Lower leg skin (tissue), 4 donors: ENCODE data around the gene PGLYRP4. TPM values are rescaled to one million over a fixed set of nuclear protein-coding genes. Genes with fewer than 3 reads are reported as not detected.

Experiments used
- DNase-seq, 2 donors: peaks; one replicate each; pipeline ENCODE4 v3.0.0-alpha.2; 2019; ENCODE audit warnings: low spot score in 2 of 2
- H3K4me3 ChIP-seq: fragments of 200-600 bp; sonication (generic); 2 replicates; pipeline ENCODE4 v1.5.1; 2017; ENCODE audit warnings: mild to moderate bottlenecking, low read depth; ENCODE audit not compliant: poor library complexity, severe bottlenecking
- POLR2A ChIP-seq, 2 donors: fragments of 450-650 bp; IDR thresholded peaks; one replicate each; pipeline ENCODE4 v1.6.1; 2016 to 2017; ENCODE audit warnings: antibody characterized with exemption in 2 of 2, mild to moderate bottlenecking in 1 of 2, moderate library complexity in 1 of 2
- WGBS, 2 donors: methylation state at CpG; one replicate each; pipeline ENCODE4 v1.1.5; 2018; 5-methylcytosine and 5-hydroxymethylcytosine counted together
- intact Hi-C: fragments of 100-400 bp; cut with DNase I; formaldehyde crosslinking; loops from one replicate; pipeline ENCODE4 v1.15.0; 2023; ENCODE audit warnings: low total_unique reads
- total RNA-seq, 4 donors: library from RNA; depleted of rRNA; stranded (reverse); fragments of >200 nt; gene quantifications; one replicate each; pipeline ENCODE4 v1.1.0, GENCODE V29; 2016
- TF ChIP-seq, protein P1 (sequence below), 3 donors: fragments of 450-650 bp; IDR thresholded peaks; one replicate each; pipeline ENCODE4 v1.5.1; 2016; ENCODE audit warnings: antibody characterized with exemption in 3 of 3, mild to moderate bottlenecking in 3 of 3, moderate library complexity in 2 of 3

The PGLYRP4 gene
- total RNA-seq: 10 to 100 TPM; 10.2 to 36.1 (median 18.7) TPM

DNA sequence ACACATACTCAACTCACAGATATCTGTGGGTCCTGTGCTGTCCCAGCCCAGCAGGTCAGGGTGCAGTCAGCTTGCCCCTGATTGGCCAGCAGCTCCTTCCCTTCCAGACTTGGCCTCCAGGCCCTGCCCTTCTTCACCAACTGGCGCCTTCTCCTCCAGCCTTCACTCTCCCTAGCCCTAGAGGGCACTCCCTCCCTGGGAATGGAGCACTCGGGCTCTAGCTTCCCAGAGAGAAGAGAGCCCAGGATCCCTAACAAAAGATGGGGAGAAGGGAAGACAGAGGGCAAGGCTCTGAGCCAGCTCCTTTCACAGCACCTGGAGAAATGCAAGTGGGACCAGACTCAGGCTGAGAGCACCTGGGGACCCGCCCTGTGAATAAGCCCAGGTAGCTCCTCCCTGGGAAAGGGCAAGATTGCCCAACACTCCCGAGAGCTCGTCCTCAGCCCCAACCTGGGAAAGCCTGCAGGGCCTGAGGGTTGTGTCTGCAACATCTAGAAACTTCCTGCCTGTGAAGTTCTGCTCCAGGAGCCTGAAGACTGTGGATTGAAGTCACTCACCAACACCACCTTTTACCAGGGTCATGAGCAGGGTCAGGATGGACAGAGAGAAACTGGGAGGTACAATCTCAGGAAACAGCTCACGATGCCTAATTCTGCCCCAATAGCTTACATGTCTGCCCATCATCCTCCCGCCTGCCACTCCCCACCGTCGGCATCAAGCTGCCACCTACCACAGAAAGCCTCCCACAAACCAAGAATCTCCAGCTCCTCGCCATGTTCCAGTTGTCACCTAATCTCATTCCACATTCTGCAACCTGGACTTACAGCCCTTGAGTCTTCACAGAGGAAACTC, at the start of gene PGLYRP4:
Gene PGLYRP4 (minus strand): TSS at position 331 of the 852 bp plus-strand sequence. CDS start 909 bp downstream, outside the sequence.
- intact Hi-C loops: no loop called here
- DNase-seq: peak in 1 of 2 donors; percentile 51
- 30 to 51% methylated on average over 9 to 10 of the region's 10 CpGs for WGBS, 2 donors
- TF ChIP-seq, protein P1, sequence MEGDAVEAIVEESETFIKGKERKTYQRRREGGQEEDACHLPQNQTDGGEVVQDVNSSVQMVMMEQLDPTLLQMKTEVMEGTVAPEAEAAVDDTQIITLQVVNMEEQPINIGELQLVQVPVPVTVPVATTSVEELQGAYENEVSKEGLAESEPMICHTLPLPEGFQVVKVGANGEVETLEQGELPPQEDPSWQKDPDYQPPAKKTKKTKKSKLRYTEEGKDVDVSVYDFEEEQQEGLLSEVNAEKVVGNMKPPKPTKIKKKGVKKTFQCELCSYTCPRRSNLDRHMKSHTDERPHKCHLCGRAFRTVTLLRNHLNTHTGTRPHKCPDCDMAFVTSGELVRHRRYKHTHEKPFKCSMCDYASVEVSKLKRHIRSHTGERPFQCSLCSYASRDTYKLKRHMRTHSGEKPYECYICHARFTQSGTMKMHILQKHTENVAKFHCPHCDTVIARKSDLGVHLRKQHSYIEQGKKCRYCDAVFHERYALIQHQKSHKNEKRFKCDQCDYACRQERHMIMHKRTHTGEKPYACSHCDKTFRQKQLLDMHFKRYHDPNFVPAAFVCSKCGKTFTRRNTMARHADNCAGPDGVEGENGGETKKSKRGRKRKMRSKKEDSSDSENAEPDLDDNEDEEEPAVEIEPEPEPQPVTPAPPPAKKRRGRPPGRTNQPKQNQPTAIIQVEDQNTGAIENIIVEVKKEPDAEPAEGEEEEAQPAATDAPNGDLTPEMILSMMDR (IDR thresholded peaks at IDR 0.05): no peak
- no peak for TF ChIP-seq POLR2A (IDR thresholded peaks at IDR 0.05)
- no peak within 1 kb of the TSS for H3K4me3 ChIP-seq

- TF ChIP-seq, protein P1 (IDR thresholded peaks at IDR 0.05): no peak
- no peak for TF ChIP-seq POLR2A (IDR thresholded peaks at IDR 0.05)
- no peak for DNase-seq
Measured at GRCh38 chr1:153397924-153398651, 49.4 kb upstream of the PGLYRP4 start.

DNA sequence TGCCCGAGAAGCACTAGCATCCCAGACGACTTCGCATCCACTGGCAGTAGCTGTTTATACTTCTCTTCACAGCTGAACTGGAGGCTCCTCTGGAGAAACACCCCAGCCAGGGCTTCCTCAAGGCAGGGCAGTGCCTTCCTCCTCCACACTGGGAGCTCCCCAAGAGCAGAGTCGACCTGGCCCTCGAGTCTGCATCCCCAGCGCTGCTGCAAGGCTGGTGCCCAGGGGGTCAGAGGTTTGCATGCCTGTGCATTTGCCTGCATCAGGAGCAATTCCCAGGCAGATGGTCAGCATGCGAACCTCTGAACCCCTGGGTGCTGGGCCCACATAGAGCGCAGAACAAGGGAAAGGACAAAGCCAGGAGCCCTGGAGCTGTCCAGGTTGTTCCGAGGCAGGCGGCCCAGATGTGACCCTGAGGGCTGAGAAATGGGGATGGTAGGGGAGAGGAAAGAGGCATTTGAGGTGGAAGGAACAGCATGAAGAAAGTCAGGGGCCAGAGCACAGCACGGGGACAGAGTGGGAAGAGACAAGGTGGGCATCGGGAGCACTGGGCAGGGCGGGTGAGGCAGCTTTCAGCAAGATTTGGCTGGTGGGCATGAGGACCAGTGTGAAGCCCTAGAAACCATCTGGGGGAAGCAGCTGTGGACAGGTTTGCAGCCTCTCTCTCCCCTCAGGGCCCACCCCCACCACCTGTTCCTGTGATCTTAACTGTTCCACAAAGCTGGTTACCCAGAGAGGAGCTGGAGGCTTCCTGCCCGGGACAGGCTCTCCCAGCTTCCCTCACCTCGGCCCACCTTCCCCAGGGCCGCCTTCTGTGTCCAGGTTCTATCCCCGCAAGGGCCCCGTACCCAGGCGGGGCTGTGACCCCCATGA, 48.6 kb upstream of the PGLYRP4 start:
- TF ChIP-seq, protein P1 (IDR thresholded peaks at IDR 0.05): no peak
- no peak for TF ChIP-seq POLR2A (IDR thresholded peaks at IDR 0.05)

More at GRCh38 chr1:153397924-153398651, 49.4 kb upstream of the PGLYRP4 start:
- intact Hi-C loops: no loop called here
- 92% methylated on average over 6 of the region's 6 CpGs for WGBS, 2 donors
- H3K4me3 ChIP-seq: no peak overlapping the region

GRCh38 chr1:153396461-153396860, 47.8 kb upstream of the PGLYRP4 start:
- peak in 1 of 2 donors; percentile 43 for DNase-seq
- intact Hi-C loops: no loop called here
- TF ChIP-seq POLR2A (IDR thresholded peaks at IDR 0.05): no peak
- TF ChIP-seq, protein P1 (IDR thresholded peaks at IDR 0.05): no peak
- H3K4me3 ChIP-seq: no peak overlapping the region
- 77 to 88% methylated on average over 4 to 5 of the region's 6 CpGs for WGBS, 2 donors

More for the DNA sequence above, 48.6 kb upstream of the PGLYRP4 start:
- intact Hi-C loops: no loop called here
- H3K4me3 ChIP-seq: no peak overlapping the region
- 79 to 85% methylated on average over 16 to 19 of the region's 19 CpGs for WGBS, 2 donors
- peak in 1 of 2 donors; percentile 74 for DNase-seq

- WGBS, 2 donors: 79 to 82% methylated on average over 6 of the region's 6 CpGs
- H3K4me3 ChIP-seq: no peak overlapping the region
- TF ChIP-seq, protein P1 (IDR thresholded peaks at IDR 0.05): no peak
- TF ChIP-seq POLR2A (IDR thresholded peaks at IDR 0.05): no peak
- DNase-seq: peak in 1 of 2 donors; percentile 52
- intact Hi-C loops: no loop called here
Measured at GRCh38 chr1:153395776-153396175, 47.1 kb upstream of the PGLYRP4 start.
